A673 (cell line): Measurements from ENCODE around the gene CHRNA3. TPM values are rescaled to one million over a fixed set of nuclear protein-coding genes. Genes with fewer than 3 reads are reported as not detected.

Experiments
- BruUV-seq: library from RNA; stranded (reverse); fragments of 400-500 nt; replicated peaks from 2 replicates; lab custom pipeline; 2021; lab: Mats Ljungman, UMichigan
- CTCF ChIA-PET: fragments of 300-600 bp; sonication (Branson Sonifier 250); formaldehyde crosslinking; loops from one replicate; lab custom pipeline; 2022; ENCODE audit warnings: antibody characterized with exemption; lab: Charles Lee
- POLR2A ChIA-PET: fragments of 300-600 bp; sonication (Branson Sonifier 250); formaldehyde crosslinking; loops from one replicate; lab custom pipeline; 2022; ENCODE audit warnings: antibody characterized with exemption; ENCODE audit not compliant: low non-redundant PET; lab: Charles Lee
- DNase-seq: peaks from one replicate; pipeline ENCODE4 v3.0.0-alpha.2; 2015; ENCODE audit warnings: low spot score
- H3K27ac ChIP-seq: fragments of 200-600 bp; sonication (generic); 2 replicates; pipeline ENCODE4 v1.5.1; 2016; ENCODE audit warnings: mixed run types, low read depth, mild to moderate bottlenecking, mixed read lengths, antibody characterized with exemption, low read length; ENCODE audit not compliant: poor library complexity, severe bottlenecking
- H3K27me3 ChIP-seq: fragments of 200-600 bp; sonication (generic); replicated peaks from 2 replicates; pipeline ENCODE4 v1.6.1; 2017; ENCODE audit warnings: mixed run types, low read depth, mild to moderate bottlenecking, mixed read lengths, antibody characterized with exemption, low read length; ENCODE audit not compliant: insufficient read depth, poor library complexity
- H3K36me3 ChIP-seq: fragments of 200-600 bp; sonication (generic); 2 replicates; pipeline ENCODE4 v1.6.1; 2016; ENCODE audit warnings: mixed run types, mild to moderate bottlenecking, mixed read lengths, antibody characterized with exemption, low read length; ENCODE audit not compliant: insufficient read depth, poor library complexity, severe bottlenecking
- H3K4me1 ChIP-seq: fragments of 200-600 bp; sonication (generic); 2 replicates; pipeline ENCODE4 v1.6.1; 2017; ENCODE audit warnings: mixed run types, mild to moderate bottlenecking, mixed read lengths, antibody characterized with exemption, low read length; ENCODE audit not compliant: insufficient read depth, poor library complexity, severe bottlenecking
- H3K4me3 ChIP-seq: fragments of 200-600 bp; sonication (generic); 2 replicates; pipeline ENCODE4 v1.5.1; 2016; ENCODE audit warnings: low read depth, mixed run types, mild to moderate bottlenecking, mixed read lengths, low read length; ENCODE audit not compliant: poor library complexity, severe bottlenecking
- H3K9me3 ChIP-seq: fragments of 200-600 bp; sonication (generic); 2 replicates; pipeline ENCODE4 v1.6.1; 2016; ENCODE audit warnings: mixed run types, low read depth, mild to moderate bottlenecking, mixed read lengths, antibody characterized with exemption, low read length; ENCODE audit not compliant: poor library complexity, severe bottlenecking
- EZH2 ChIP-seq: fragments of 200-600 bp; sonication (generic); IDR thresholded peaks from 2 replicates; pipeline ENCODE4 v1.6.1; 2017; ENCODE audit warnings: borderline replicate concordance, low read depth, mild to moderate bottlenecking, mixed read lengths, antibody characterized with exemption, low read length; ENCODE audit not compliant: poor library complexity, severe bottlenecking
- intact Hi-C: fragments of 100-400 bp; cut with micrococcal nuclease; formaldehyde crosslinking; loops from one replicate; pipeline ENCODE4 v1.10.0; 2022; ENCODE audit not compliant: unreplicated experiment
- total RNA-seq: library from RNA; stranded (reverse); gene quantifications from 2 replicates; pipeline ENCODE4 v1.2.3, GENCODE V29; 2021
- TF ChIP-seq, protein P1 (sequence below): fragments of 300-800, 200-600 bp; sonication (generic); conservative IDR thresholded peaks from 2 replicates; pipeline ENCODE4 v1.5.1; 2017; ENCODE audit warnings: low read depth, mild to moderate bottlenecking, antibody characterized with exemption, low read length, moderate library complexity, mixed read lengths

CHRNA3 gene
- total RNA-seq, 1 experiment from 2014 or later: not detected

DNA sequence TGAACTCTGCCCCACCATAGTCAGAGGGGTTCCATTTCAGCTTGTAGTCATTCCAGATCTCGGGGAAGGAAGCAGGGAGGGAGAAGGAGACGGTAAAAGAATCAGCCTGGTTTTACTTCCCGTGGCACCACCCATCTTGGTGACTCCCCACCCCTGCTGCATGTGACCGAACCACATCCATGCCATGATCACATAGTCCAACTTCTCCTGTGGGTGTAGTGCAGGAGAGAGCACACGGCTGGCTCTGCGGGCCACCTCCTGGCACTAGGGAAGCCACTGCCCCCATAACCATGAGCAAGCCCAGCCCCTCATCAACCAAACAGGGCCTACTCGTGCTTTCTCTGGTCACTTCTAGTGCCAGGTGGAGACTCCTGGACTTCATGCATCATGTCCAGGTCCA lies 3.7 kb downstream of the CHRNA3 start:
- CTCF ChIA-PET: no interaction called here
- H3K4me3 ChIP-seq: no peak overlapping the region

GRCh38 chr15:78616506-78616905 lies 4.3 kb downstream of the CHRNA3 start:
- Histone ChIP-seq H3K27me3 (peaks cover 33% of the 10 kb centered on the region), H3K4me1 (no peaks in the 10 kb centered on the region), H3K36me3 (no peaks in the 10 kb centered on the region), H3K4me3 (no peak overlapping the region), H3K27ac (no peak overlapping the region), H3K9me3 (no peaks in the 10 kb centered on the region)
- ChIA-PET CTCF (interaction anchor here (0.6 kb wide), 1 partner anchor 61 kb away, joined by 7 read pairs; no protein-coding TSS in a partner anchor), POLR2A (no interaction called here)
- TF ChIP-seq, protein P1, sequence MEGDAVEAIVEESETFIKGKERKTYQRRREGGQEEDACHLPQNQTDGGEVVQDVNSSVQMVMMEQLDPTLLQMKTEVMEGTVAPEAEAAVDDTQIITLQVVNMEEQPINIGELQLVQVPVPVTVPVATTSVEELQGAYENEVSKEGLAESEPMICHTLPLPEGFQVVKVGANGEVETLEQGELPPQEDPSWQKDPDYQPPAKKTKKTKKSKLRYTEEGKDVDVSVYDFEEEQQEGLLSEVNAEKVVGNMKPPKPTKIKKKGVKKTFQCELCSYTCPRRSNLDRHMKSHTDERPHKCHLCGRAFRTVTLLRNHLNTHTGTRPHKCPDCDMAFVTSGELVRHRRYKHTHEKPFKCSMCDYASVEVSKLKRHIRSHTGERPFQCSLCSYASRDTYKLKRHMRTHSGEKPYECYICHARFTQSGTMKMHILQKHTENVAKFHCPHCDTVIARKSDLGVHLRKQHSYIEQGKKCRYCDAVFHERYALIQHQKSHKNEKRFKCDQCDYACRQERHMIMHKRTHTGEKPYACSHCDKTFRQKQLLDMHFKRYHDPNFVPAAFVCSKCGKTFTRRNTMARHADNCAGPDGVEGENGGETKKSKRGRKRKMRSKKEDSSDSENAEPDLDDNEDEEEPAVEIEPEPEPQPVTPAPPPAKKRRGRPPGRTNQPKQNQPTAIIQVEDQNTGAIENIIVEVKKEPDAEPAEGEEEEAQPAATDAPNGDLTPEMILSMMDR: no peak
- TF ChIP-seq EZH2: no peak
- BruUV-seq: no TSS peak
- intact Hi-C loops: no loop called here
- no peak for DNase-seq

More for the DNA sequence above, 3.7 kb downstream of the CHRNA3 start:
- DNase-seq: no peak
- intact Hi-C loops: no loop called here
- H3K9me3 ChIP-seq: no peaks in the 10 kb centered on the region
- TF ChIP-seq EZH2: no peak
- TF ChIP-seq, protein P1: no peak
- H3K27me3 ChIP-seq: peaks cover 38% of the 10 kb centered on the region
- POLR2A ChIA-PET: no interaction called here
- BruUV-seq: no TSS peak
- H3K27ac ChIP-seq: no peak overlapping the region
- H3K36me3 ChIP-seq: no peaks in the 10 kb centered on the region
- H3K4me1 ChIP-seq: no peaks in the 10 kb centered on the region

- ChIA-PET CTCF (no interaction called here), POLR2A (no interaction called here)
- no peak for TF ChIP-seq EZH2
- TF ChIP-seq, protein P1: no peak
- Histone ChIP-seq H3K4me1 (no peaks in the 10 kb centered on the region), H3K9me3 (no peaks in the 10 kb centered on the region), H3K27me3 (peaks cover 20% of the 10 kb centered on the region), H3K36me3 (no peaks in the 10 kb centered on the region), H3K4me3 (no peak overlapping the region), H3K27ac (no peak overlapping the region)
- intact Hi-C loops: no loop called here
- no TSS peak for BruUV-seq
- no peak for DNase-seq
Observed at GRCh38 chr15:78615151-78615589, 5.6 kb downstream of the CHRNA3 start.
